GM12892 (cell line): ENCODE measurements around the gene HEATR1.

Experiments used
- POLR2A ChIP-seq: IDR thresholded peaks from 2 replicates; pipeline ENCODE4 v1.6.1; 2011; ENCODE audit warnings: low read depth, low read length, control low read depth
- POLR2AphosphoS5 ChIP-seq: IDR thresholded peaks from 2 replicates; pipeline ENCODE4 v1.6.1; 2011; ENCODE audit warnings: low read depth, low read length, control low read depth
- TAF1 ChIP-seq: IDR thresholded peaks from 2 replicates; pipeline ENCODE4 v1.6.1; 2011; ENCODE audit warnings: low read depth, mild to moderate bottlenecking, control low read depth, low read length, borderline replicate concordance

DNA sequence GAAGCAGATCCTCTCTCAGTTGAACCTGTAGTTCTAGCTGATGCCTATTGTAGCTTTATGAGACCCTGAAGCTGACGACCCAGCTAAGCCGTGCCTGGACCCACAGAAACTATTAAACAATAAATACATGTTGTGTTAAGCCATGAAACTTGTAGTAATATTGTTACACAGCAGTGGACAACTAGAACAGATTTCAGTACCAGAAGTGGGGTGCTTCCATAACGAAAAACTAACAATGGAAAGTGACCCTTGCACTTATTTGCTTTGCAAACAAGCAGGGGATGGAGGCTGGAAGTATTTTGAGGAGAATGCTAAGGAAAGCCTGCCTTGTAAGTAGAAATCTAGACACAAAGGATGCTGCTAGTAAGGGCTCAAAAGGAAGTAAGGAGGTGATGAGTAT, 18.1 kb upstream of the HEATR1 start:
- no peak for TF ChIP-seq POLR2AphosphoS5
- no peak for TF ChIP-seq POLR2A
- no peak for TF ChIP-seq TAF1
